Measurements from ENCODE around the gene POLR2A.

POLR2A gene

GRCh38 chr17:7496470-7497183 lies 12.5 kb downstream of the POLR2A start:
- TF ChIP-seq CTCF (conservative IDR thresholded peaks at IDR 0.05; ENCODE audit: low read length): no peak
- H3K4me3 ChIP-seq (ENCODE audit: low read length): no peak overlapping the region

GRCh38 chr17:7497228-7497627 lies 13.1 kb downstream of the POLR2A start:
- no peak overlapping the region for H3K4me3 ChIP-seq (ENCODE audit: low read length)
- TF ChIP-seq CTCF (conservative IDR thresholded peaks at IDR 0.05; ENCODE audit: low read length): no peak
- no peak for DNase-seq (ENCODE audit: low read depth)

More at GRCh38 chr17:7496470-7497183, 12.5 kb downstream of the POLR2A start:
- DNase-seq (ENCODE audit: low read depth): no peak

GRCh38 chr17:7497636-7498035 lies 13.5 kb downstream of the POLR2A start:
- no peak for TF ChIP-seq CTCF (conservative IDR thresholded peaks at IDR 0.05; ENCODE audit: low read length)

GRCh38 chr17:7499161-7499560 lies 15.0 kb downstream of the POLR2A start:
- DNase-seq (ENCODE audit: low read depth): no peak
- no peak overlapping the region for H3K4me3 ChIP-seq (ENCODE audit: low read length)
- no peak for TF ChIP-seq CTCF (conservative IDR thresholded peaks at IDR 0.05; ENCODE audit: low read length)

More at GRCh38 chr17:7497636-7498035, 13.5 kb downstream of the POLR2A start:
- no peak overlapping the region for H3K4me3 ChIP-seq (ENCODE audit: low read length)
- no peak for DNase-seq (ENCODE audit: low read depth)

GRCh38 chr17:7501729-7502128 lies 17.6 kb downstream of the POLR2A start:
- TF ChIP-seq CTCF (conservative IDR thresholded peaks at IDR 0.05; ENCODE audit: low read length): no peak
- no peak overlapping the region for H3K4me3 ChIP-seq (ENCODE audit: low read length)
- DNase-seq (ENCODE audit: low read depth): no peak

GRCh38 chr17:7502171-7502847 lies 18.1 kb downstream of the POLR2A start:
- H3K4me3 ChIP-seq (ENCODE audit: low read length): no peak overlapping the region
- TF ChIP-seq CTCF (conservative IDR thresholded peaks at IDR 0.05; ENCODE audit: low read length): no peak
- DNase-seq (ENCODE audit: low read depth): no peak

- no peak for TF ChIP-seq CTCF (conservative IDR thresholded peaks at IDR 0.05; ENCODE audit: low read length)
- H3K4me3 ChIP-seq (ENCODE audit: low read length): no peak overlapping the region
- DNase-seq (ENCODE audit: low read depth): no peak
Measured at GRCh38 chr17:7502987-7503386, 18.8 kb downstream of the POLR2A start.
